Fibroblast of skin of left quadriceps (primary cell): ENCODE data around the gene F3.

Experiments
- DNase-seq, 2 experiments: peaks; one replicate each; pipeline ENCODE4 v3.0.0-alpha.2; 2013; ENCODE audit warnings: low read depth in 2 of 2

The F3 gene

DNA sequence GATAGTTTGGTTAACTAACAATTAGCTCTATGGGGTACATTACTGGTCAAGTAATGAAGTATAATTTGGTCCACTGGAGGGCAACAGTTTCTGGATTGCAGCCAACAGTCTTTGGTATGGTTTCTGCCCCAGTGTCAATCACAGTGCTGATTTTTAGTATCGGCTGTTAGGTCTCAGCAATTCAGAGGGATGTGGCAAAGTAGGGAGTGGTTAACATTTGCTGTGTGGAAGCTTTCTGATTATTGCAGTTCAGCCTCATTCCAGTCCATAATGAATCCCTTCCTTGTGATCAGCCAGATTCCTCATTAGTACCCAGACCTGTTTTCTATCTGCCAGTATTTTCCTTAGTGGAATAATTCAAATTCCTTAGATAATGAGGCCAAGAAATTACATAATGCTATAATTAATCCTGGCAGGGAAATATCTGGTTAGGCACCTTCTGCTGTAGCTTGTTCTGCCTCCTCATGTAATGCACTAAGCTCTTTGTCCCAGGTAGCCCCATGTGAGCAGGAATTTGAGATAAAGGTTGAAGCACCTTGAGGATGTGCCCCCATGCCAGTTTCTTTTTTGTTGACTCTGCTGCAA is 14.0 kb downstream of the F3 start:
- no peak for DNase-seq

DNA sequence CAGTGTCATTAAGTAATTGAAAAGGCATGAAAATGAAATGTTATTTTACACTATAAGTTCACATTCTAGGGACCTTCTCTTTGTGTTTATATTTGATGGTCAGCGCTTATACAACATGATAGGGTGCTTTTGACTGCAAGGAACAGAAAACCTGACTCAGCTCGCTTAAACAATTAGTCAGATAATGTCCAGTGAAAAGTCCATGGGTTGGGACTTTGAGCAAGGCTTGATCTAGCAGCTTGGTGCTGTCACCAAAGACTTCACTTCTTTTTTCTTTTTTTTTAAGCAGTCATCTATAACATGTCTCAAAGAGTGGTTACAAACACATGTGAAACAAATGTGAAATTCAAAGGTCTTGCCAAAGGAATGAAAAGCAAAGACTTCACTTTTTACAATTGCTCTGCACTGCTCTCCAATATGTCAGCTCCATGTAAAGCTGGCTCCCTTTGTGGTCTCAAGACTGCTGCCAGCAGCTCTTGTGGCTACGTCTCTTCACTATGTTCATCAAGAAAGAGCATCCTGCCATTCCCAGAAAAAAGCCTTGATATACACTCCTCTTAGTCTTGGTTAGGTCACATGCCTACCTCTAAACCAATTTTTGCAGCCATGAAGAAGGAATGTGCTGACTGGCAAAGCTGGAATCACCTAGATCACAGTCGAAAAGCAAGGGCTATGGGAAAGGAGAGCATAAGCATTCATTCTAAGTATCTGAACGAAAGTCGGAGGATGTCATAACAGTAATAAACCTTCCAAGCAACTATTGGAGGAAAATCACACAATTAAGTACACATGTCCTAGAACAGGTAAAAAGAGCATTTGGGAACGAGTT is 15.2 kb downstream of the F3 start:
- no peak for DNase-seq

DNA sequence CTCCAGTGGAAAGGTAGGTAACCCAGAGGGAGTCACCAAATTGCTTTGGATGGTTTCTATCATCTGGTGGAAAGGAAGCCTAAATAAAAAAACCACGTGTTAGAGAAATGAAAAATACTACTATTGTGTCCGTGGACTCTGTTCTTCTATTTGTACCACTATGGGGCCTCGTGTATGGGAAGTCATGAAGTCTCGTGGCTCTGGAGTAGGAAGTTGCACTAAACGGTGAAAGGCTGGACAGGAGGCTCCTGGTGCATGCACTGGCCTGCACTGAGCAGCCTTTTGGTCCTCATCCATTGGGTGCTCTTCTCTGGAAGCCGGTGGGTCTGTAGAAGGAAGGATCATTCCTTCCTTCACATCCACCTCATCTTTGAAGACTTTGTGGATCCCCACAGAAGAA is 17.0 kb downstream of the F3 start:
- DNase-seq, result no peak

DNA sequence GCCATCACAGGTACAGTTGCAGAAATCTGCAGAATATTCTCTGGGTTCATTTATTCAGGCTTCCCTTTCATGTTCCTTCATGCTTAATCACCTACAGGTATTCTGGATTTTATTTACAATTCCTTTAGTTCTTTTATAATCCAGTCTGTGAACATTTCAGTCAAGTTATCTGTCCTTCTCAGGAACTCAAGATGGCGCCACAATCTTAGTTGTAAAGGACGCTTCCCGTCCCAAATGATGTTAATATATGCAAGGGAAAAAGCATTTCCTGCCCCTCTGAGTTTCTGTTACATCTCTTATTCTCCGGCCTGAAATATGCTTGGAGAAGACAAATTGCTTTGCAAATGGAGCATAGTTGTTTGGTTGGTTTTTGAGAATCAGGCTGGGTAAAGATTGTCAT is 19.3 kb downstream of the F3 start:
- DNase-seq, result peak; percentile 49 to 58

DNA sequence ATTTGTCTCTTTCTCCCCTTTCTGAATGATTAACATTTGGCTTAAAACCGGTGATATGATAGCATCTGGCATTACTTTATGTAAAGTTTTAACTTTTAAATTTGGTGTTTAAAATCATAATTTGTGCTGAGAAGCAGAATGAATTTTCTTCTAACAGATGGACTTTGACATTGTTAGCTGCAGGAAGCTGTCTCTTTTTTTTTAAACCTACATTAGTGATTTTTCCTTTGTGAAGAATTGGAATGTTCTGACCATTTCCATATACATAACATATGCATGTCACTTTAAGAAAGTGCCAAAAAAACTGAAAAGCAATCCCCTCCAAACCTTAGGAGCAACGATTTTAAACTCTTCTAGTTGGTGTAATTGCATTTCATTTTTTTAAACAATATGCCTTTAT is 22.2 kb downstream of the F3 start:
- no peak for DNase-seq

DNA sequence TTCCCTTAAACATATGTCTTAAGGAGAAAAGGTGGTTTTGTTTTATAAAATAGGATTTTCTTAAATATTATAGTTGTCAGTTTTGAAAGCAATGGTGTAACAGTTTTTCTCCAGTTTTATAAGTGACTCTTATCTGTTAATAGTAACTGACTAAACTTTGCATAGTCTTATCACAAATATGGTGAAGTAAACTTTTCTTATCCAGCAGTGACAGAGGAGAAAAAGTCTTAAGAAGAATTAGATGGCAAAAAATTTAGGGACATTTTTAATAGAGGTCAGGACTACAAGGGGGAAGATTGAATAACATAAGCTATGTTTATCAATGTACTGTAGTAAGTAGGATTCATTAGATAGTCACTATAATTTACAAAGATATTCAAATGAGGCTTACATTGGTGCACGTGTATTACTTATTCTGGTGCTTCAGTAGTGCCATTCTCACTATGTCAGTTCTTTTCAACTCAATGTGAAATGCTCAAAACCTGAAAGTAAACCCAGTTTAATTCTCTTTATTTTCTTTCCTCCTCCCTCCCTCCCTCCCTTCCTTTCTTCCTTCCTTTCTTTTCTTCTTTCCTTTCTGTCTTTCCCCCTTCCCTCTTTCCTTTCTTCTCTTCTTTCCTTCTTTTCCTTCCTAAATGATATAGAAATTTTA is 26.1 kb downstream of the F3 start:
- DNase-seq, result no peak

DNA sequence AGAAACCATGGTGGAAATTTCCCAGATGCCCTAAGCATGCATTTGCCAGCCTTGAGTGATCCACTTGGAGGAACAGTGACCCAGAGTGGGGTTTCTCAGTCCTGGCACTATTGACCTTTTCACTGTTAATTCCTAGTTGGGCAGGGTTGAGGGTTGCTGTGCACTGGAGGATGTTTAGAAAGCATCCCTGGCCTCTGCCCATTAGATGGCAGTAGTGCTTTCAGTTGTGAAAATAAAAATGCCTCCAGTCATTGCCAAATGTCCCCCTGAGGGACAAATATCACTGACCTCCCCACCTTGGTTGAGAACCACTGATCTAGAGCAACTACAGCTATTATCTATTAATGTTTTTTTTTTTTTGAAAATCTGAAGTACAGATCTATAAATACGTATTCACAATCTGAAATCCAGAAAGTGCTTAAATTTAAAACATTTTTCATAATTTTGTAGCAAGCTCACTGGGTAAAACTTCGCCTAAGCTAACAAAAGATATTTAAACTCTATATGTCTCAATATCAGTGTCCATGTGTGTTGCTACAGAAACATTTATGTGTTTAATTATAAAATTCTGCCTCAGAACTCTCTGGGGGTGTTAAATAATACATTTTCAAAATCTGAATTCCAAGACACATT is 27.3 kb downstream of the F3 start:
- DNase-seq, result no peak

DNA sequence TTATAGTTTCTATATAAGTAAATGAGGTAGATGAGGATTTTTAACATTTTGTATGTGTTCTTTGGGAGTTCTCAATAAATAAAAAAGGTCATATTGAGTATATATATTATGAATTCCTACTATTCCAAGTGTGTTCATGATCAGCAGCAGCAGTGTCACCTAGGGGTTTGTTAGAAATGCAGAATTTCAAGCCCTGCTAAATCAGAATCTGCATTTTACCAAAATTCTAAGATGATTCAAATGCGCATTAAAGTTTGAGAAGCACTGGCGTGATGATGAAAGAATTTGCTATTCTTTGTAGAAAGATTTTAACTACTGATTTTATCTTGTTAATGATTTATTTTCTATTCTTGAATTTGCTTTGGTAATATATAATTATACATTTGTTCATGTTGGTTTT is 28.7 kb downstream of the F3 start:
- DNase-seq, result no peak

DNA sequence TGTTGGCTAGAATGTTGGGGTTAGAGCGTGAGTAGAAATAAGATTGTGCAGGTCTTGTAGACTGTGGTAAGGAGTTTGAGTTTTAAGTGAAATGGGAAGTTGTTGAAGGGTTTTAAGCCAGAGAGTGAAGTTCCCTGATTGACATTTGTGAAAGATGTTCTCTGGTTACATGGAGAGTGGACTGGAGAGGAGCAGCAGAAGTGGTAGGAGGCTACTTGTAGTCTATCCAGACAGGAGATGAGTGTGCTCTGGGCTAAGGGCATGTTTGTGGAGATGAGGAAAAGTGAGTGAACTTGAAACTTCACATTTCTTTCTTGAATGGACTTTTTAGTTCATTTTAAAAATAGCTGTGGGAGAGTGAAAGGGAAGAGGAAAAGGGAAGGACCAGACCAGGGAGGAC is 37.0 kb downstream of the F3 start:
- DNase-seq, result no peak

DNA sequence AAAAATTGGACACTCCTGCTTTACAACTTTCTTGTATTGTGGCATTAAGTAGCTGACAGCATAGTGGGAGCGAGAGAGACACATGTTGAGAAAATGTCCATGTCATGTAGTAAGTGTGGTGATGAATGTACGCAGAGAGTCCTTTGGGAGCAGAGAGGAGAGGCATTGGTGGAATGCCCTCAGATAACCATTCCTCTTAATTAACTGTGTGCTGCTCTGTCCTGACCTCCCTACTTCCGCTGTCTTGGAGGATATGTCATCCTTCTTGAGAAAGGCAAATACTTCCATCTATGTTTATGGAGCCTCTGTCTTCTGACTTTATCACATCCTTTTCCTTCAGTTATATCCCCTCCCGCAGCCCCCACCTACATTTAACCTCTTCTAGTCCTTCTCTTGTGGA is 38.4 kb downstream of the F3 start:
- DNase-seq, result no peak

DNA sequence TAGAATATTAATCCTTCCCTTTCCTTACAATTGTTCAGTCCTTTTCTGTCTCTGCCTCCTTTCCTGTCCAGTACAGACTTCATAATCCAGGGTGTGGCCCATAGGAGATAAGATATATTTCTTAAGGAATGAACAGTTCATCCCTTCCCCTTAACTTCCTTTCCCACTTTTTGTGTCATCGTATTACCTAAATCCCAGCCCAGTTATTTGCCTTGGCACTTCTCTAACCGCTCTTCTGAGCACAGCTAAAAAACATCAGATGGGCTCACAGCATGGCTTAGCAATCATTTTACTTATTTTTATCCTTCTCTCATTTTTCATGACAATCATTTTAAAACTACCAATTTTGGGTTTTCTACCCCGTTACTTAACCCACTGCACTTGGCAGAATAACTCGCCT is 39.6 kb downstream of the F3 start:
- no peak for DNase-seq

DNA sequence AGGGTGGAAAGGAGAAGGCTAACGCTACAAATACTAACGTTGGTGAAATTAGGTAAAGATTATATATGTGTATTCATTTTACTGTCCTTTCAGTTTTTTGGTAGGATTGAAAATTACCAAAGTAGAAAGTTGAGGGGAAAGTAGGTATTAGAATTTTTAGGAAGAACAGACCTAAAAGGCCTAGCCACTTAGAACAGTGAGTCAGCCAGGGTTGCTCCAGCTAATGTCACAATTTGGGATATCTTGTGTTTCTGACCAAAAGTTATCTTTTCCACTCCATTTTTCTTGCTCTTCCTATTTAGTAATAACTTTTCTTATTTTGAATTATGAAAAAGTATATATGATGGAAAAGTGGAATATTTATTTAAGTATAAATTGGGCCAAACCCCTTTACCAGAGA is 40.1 kb downstream of the F3 start:
- no peak for DNase-seq

DNA sequence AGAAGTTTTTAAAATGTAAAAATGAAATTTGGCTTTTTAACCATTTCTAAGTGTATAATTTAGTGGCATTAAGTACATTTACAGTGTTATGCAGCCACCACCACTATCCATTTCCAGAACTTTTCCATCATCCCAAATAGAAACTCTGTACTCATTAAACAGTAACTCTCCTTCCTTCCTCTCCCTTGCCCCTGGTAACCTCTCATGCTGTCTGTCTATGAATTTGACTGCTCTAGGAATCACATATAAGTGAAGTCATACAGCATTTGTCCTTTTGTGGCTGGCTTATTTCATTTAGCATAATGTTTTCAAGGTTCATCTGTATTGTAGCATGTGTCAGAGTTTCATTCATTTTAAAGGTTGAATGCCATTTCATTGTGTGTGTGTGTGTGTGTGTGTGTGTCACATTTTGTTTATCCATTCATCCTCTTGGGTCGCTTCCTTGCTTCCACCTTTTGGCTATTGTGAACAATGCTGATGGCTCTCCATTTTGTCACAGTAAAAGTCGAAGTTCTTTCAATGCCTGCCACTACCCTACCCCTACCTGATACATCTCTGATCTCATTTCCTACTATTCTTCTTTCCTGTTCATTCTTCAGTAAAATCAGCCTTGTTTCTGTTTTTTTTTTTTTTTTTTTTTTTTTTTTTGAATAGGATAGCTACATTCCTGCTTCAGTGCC is 45.3 kb downstream of the F3 start:
- DNase-seq, result no peak

DNA sequence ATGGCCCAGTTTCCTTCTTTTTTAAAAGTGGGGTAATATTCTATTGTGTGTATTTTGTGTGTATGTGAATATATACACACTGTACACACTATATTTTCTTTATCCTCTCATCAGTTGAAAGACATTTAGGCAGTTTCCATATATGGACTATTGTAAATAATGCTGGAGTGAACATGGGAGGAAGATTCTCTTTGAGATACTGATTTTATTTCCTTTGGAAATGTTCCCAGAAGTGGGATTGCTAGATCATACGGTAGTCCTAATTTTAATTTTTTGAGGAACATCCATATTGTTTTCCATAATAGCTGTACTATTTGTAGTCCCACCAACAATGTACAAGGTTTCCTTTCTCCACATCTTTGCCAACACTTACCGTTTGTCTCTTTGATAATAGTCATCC is 51.0 kb downstream of the F3 start:
- DNase-seq, result no peak

DNA sequence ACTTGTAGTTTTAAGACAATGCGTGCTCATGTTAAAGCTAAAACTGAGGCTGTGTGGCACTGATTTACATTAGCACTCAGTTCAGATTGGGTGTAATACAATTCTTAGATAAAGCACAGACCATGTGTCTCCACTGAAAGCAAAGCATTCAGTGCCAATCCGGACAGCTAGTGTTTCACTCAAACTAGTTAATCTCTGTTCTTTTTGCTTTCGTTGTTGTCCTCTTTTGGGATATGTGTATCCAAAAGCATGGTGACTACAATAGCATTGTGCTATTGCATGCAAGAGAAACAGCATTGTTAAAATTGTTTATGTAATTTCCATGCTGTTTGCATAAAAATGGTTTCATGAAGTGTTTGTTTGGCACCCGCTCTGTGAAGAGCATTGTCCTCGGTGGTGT is 54.6 kb downstream of the F3 start:
- no peak for DNase-seq

DNA sequence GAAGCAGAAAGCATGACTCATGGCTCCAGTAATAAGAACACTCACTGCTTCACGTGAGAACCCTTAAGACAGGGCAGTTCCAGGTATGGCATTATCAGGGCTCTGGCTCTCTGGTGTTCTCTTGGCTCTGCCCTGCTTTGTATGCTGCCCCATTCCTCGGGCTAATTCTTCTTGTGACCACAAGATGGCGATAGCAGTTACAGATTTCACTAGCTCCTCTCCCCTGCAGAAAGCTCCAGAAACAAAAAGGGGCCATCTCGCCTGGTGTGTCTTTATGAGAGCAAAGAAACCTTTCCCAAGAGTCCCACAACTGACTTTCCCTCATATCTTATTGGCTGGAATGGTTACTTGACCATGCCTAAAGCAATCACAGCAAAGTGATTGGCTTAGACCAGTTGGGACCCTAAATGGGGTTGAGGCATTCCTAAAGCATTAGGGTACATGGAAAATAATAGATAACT is 60.1 kb downstream of the F3 start:
- DNase-seq, result peak in 1 of 2 experiments; percentile 40

DNA sequence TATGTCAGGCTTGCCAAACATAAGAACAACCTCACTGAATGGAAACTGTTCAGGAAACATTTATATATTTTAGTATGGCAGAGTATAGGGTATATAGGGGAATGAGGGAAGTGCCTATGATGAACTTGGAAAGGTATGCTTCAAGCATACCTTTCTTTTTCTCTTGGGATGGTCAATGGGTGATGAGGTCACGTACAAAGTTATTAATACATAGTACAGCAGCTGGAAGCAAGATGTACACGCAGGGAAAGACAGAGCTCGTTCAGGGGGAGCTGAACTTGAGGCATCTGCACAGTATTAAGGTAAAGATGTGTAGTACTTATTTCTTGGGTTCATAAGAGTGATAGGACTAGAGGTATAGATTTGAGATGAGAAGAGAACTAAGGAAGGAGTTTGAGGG is 61.9 kb downstream of the F3 start:
- no peak for DNase-seq
